GM12878 (cell line): ENCODE data around the gene SPEG. TPM values are rescaled to one million over a fixed set of nuclear protein-coding genes. Genes with fewer than 3 reads are reported as not detected.

Experiments used
- ASH2L ChIP-seq: fragments of 300-600, 200-600 bp; sonication (generic); IDR thresholded peaks from 2 replicates; pipeline ENCODE4 v1.6.1; 2017; ENCODE audit warnings: low read depth, mild to moderate bottlenecking, borderline replicate concordance
- ATF7 ChIP-seq: fragments of 450-650 bp; IDR thresholded peaks from 2 replicates; pipeline ENCODE4 v1.6.1; 2016; ENCODE audit warnings: low read depth, mild to moderate bottlenecking
- BHLHE40 ChIP-seq, 2 experiments: fragments of 450-650 bp in 1 of 2; IDR thresholded peaks; 2 replicates each; pipeline ENCODE4 v1.6.1; 2011 to 2017; ENCODE audit warnings: low read depth in 2 of 2, borderline replicate concordance in 1 of 2, improper control_type of control experiment in 1 of 2, low read length in 1 of 2, mild to moderate bottlenecking in 1 of 2
- CBX3 ChIP-seq: fragments of 200-600 bp; sonication (generic); IDR thresholded peaks from 2 replicates; pipeline ENCODE4 v1.6.1; 2016; ENCODE audit warnings: low read depth, borderline replicate concordance
- CREB1 ChIP-seq: IDR thresholded peaks from 2 replicates; pipeline ENCODE4 v1.6.1; 2012; ENCODE audit warnings: low read depth, mild to moderate bottlenecking, inconsistent platforms
- CUX1 ChIP-seq: IDR thresholded peaks from 2 replicates; pipeline ENCODE4 v1.6.1; 2012; ENCODE audit warnings: improper control_type of control experiment, low read depth, low read length; ENCODE audit not compliant: insufficient replicate concordance
- E4F1 ChIP-seq: fragments of 450-650 bp; IDR thresholded peaks from 2 replicates; pipeline ENCODE4 v1.6.1; 2018; ENCODE audit warnings: borderline replicate concordance, mild to moderate bottlenecking; ENCODE audit not compliant: partially characterized antibody
- EGR1 ChIP-seq, 2 experiments: IDR thresholded peaks; 1 replicate in 1 of 2; 2 replicates in 1 of 2; pipeline ENCODE4 v1.6.1; 2011 to 2012; ENCODE audit warnings: low read depth in 2 of 2, low read length in 2 of 2, borderline replicate concordance in 1 of 2, mild to moderate bottlenecking in 1 of 2, moderate library complexity in 1 of 2
- GATAD2B ChIP-seq: fragments of 450-650 bp; conservative IDR thresholded peaks from 2 replicates; pipeline ENCODE4 v1.6.1; 2017; ENCODE audit warnings: low read depth, mild to moderate bottlenecking, moderate library complexity
- IKZF1 ChIP-seq: fragments of 450-650 bp; conservative IDR thresholded peaks from 2 replicates; pipeline ENCODE4 v1.6.1; 2017; ENCODE audit warnings: antibody characterized with exemption, mild to moderate bottlenecking
- IKZF2 ChIP-seq, 2 experiments: fragments of 450-650 bp; IDR thresholded peaks; 2 replicates each; pipeline ENCODE4 v1.6.1; 2017; ENCODE audit warnings: mild to moderate bottlenecking in 2 of 2, moderate library complexity in 2 of 2
- STAT3 ChIP-seq: IDR thresholded peaks from 2 replicates; pipeline ENCODE4 v1.6.1; 2011; ENCODE audit warnings: low read depth, low read length, improper control_type of control experiment
- SUPT20H ChIP-seq: IDR thresholded peaks from 2 replicates; pipeline ENCODE4 v1.6.1; 2011; ENCODE audit warnings: low read depth, mild to moderate bottlenecking, low read length, moderate library complexity, borderline replicate concordance; ENCODE audit not compliant: control insufficient read depth
- YBX1 ChIP-seq: fragments of 450-650 bp; IDR thresholded peaks from 2 replicates; pipeline ENCODE4 v1.6.1; 2016; ENCODE audit warnings: antibody characterized with exemption
- ZNF24 ChIP-seq: fragments of 450-650 bp; IDR thresholded peaks from 2 replicates; pipeline ENCODE4 v1.6.1; 2017; ENCODE audit warnings: antibody characterized with exemption, mild to moderate bottlenecking
- ZNF592 ChIP-seq: fragments of 450-650 bp; IDR thresholded peaks from 2 replicates; pipeline ENCODE4 v1.6.1; 2017; ENCODE audit warnings: mild to moderate bottlenecking, moderate library complexity
- ZZZ3 ChIP-seq: IDR thresholded peaks from 2 replicates; pipeline ENCODE4 v1.6.1; 2011; ENCODE audit warnings: low read depth; ENCODE audit not compliant: control insufficient read depth, insufficient read length
- polyA plus RNA-seq, 11 experiments: library from polyadenylated mRNA; depleted of rRNA in 4 of 11; unstranded in 6 of 11; stranded (reverse) in 5 of 11; fragments of >200 nt; fragmentation: Nextera tagmentation in 4 of 11; fragmentation: Illumina TruSeq in 1 of 11; extraction: Ambion mirVana in 4 of 11; extraction: Trizol in 1 of 11; gene quantifications; 1 replicate in 1 of 11; 2 replicates in 10 of 11; pipeline versions ENCODE4 v1.2.1 to v1.2.3, GENCODE V29; 2011 to 2016; ENCODE audit warnings: inconsistent platforms in 2 of 11, missing spikeins in 2 of 11, low read depth in 1 of 11
- total RNA-seq, 4 experiments: library from RNA; depleted of rRNA in 3 of 4; stranded (reverse); fragments of >200 nt in 3 of 4; fragmentation: Illumina TruSeq in 1 of 4; extraction: Trizol in 1 of 4; gene quantifications; 2 replicates each; pipeline versions ENCODE4 v1.2.1 to v1.2.3, GENCODE V29; 2013 to 2021

SPEG gene
- total and polyA plus RNA-seq, 10 of the 15 experiments (the other 5 are each of a cell fraction or from before 2014, with no cell fraction given) = 0.03 to 0.28 TPM; not detected in 8

GRCh38 chr2:219387306-219388120 lies 47.1 kb upstream of the SPEG start, which contains the start of gene DNPEP (continued):
- TF ChIP-seq EGR1 (IDR thresholded peaks at IDR 0.05; ENCODE audit: borderline replicate concordance in 1 of 2, low read depth in 2 of 2, low read length in 2 of 2) = peak in 1 of 2 experiments; percentile 57; a peak in 1 of 3 replicates
- TF ChIP-seq STAT3 = no peak
- TF ChIP-seq SUPT20H = no peak
- peak; percentile 31; the same call in 1 of the 2 replicates for TF ChIP-seq ATF7
- no peak for TF ChIP-seq CREB1
- TF ChIP-seq ZNF24 = no peak
- TF ChIP-seq GATAD2B = 0 out of 2 replicates have a peak, but pooled peaks have one; percentile 45
- peak; percentile 92 for TF ChIP-seq IKZF1
- no peak for TF ChIP-seq CUX1
- TF ChIP-seq IKZF2 (IDR thresholded peaks at IDR 0.05) = peak; percentile 73 to 78
- TF ChIP-seq ASH2L = peak; percentile 53; the same call in 1 of the 2 replicates
- no peak for TF ChIP-seq CBX3
- TF ChIP-seq E4F1 = no peak
- TF ChIP-seq ZZZ3 = no peak
- no peak for TF ChIP-seq YBX1
- peak; percentile 74 to 92 for TF ChIP-seq BHLHE40 (IDR thresholded peaks at IDR 0.05; ENCODE audit: borderline replicate concordance in 1 of 2, low read depth in 2 of 2, low read length in 1 of 2)
- no peak for TF ChIP-seq ZNF592
